ENCODE measurements around the gene ASPDH. TPM values are rescaled to one million over a fixed set of nuclear protein-coding genes. Genes with fewer than 3 reads are reported as not detected.
A peak's percentile ranks its signal among the peaks of the same experiment; 100 is the strongest.

The ASPDH gene
- total RNA-seq = not detected

GRCh38 chr19:50513746-50514345 lies at the start of gene ASPDH:
Gene ASPDH (minus strand): TSS chr19:50513913. CDS start chr19:50513823, 90 bp downstream.
- intact Hi-C loops (cut with micrococcal nuclease) = loop anchor here (10.0 kb wide), 1 partner anchor 1191 kb away; no protein-coding TSS in a partner anchor
- peak within 1 kb of the TSS; percentile 39 for H3K27ac Mint-ChIP-seq
- peaks cover 29% of the 10 kb centered on the region for H3K27me3 Mint-ChIP-seq (ENCODE audit: low read depth)
- CTCF ChIA-PET = no interaction called here
- no peak for DNase-seq
- H3K9me3 Mint-ChIP-seq = no peaks in the 10 kb centered on the region
- peak within 1 kb of the TSS; percentile 27 for H3K4me3 Mint-ChIP-seq
- peaks cover under 1% of the 10 kb centered on the region for H3K36me3 Mint-ChIP-seq (ENCODE audit: low read depth)
- peaks cover 19% of the 10 kb centered on the region for H3K4me1 Mint-ChIP-seq (ENCODE audit: low read depth)

- DNase-seq = no peak
- intact Hi-C loops (cut with micrococcal nuclease) = no loop called here
- Mint-ChIP-seq H3K27me3 (ENCODE audit: low read depth) (peaks cover 51% of the 10 kb centered on the region), H3K9me3 (no peaks in the 10 kb centered on the region), H3K4me3 (no peak overlapping the region), H3K4me1 (ENCODE audit: low read depth) (peaks cover 18% of the 10 kb centered on the region), H3K36me3 (ENCODE audit: low read depth) (no peaks in the 10 kb centered on the region), H3K27ac (no peak overlapping the region)
- CTCF ChIA-PET = interaction anchor here (0.7 kb wide), 1 partner anchor 812 kb away, joined by 3 read pairs; no protein-coding TSS in a partner anchor
These were observed 49.3 kb upstream of the ASPDH start for GRCh38 chr19:50562996-50563395.

DNA sequence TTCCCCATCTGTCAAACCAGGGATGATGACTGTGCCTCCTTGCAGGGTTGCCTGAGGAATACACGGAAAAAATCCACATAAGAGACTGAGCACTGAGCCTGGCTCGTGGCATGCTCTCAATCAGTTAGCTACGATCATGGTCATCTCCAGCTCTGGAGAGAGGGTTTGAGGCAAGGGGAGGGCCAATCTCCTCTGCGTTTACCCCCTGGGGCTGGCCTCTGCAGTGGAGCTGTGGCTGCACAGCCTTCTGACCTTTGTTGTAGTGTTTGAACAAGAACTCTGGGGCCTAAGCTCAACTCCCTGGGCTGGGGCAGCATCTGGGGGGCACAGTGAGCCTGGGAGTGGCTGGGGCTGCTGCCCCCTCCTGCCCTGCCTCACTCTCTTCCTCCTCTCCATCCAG lies 48.6 kb upstream of the ASPDH start:
- peaks cover 18% of the 10 kb centered on the region for H3K4me1 Mint-ChIP-seq (ENCODE audit: low read depth)
- no peak overlapping the region for H3K27ac Mint-ChIP-seq
- peaks cover 56% of the 10 kb centered on the region for H3K27me3 Mint-ChIP-seq (ENCODE audit: low read depth)
- H3K4me3 Mint-ChIP-seq = no peak overlapping the region
- H3K36me3 Mint-ChIP-seq (ENCODE audit: low read depth) = no peaks in the 10 kb centered on the region
- CTCF ChIA-PET = interaction anchor here (0.7 kb wide), 1 partner anchor 812 kb away, joined by 3 read pairs; no protein-coding TSS in a partner anchor
- no peaks in the 10 kb centered on the region for H3K9me3 Mint-ChIP-seq
- intact Hi-C loops (cut with micrococcal nuclease) = no loop called here
- DNase-seq = no peak

DNA sequence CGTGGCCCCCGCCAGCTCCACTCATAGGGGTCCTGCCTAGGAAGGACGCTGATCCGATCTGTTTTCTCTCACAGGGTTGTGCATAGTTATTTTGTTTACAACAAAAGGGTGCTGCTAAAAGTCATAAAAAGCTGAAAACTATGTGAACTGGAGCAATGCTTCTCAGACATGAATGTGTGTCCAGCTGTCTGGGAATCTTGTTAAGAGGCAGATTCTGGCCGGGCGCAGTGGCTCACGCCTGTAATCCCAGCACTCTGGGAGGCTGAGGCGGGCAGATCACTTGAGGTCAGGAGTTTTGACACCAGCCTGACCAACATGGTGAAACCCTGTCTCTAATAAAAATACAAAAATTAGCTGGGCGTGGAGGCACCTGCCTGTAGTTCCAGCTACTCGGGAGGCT lies 45.9 kb upstream of the ASPDH start:
- no peak overlapping the region for H3K27ac Mint-ChIP-seq
- H3K4me3 Mint-ChIP-seq = no peak overlapping the region
- intact Hi-C loops (cut with micrococcal nuclease) = no loop called here
- H3K36me3 Mint-ChIP-seq (ENCODE audit: low read depth) = no peaks in the 10 kb centered on the region
- CTCF ChIA-PET = interaction anchor here (0.6 kb wide), 1 partner anchor 1352 kb away, joined by 5 read pairs; no protein-coding TSS in a partner anchor
- H3K27me3 Mint-ChIP-seq (ENCODE audit: low read depth) = peaks cover 55% of the 10 kb centered on the region
- H3K9me3 Mint-ChIP-seq = no peaks in the 10 kb centered on the region
- DNase-seq = no peak
- peaks cover 4% of the 10 kb centered on the region for H3K4me1 Mint-ChIP-seq (ENCODE audit: low read depth)

GRCh38 chr19:50558449-50558848 lies 44.7 kb upstream of the ASPDH start:
- CTCF ChIA-PET = interaction anchor here (1.4 to 5.6 kb wide), 3 partner anchors 11 to 363 kb away, joined by 3 to 44 read pairs (median 8); no protein-coding TSS in a partner anchor
- H3K9me3 Mint-ChIP-seq = no peaks in the 10 kb centered on the region
- intact Hi-C loops (cut with micrococcal nuclease) = no loop called here
- H3K4me1 Mint-ChIP-seq (ENCODE audit: low read depth) = peaks cover 4% of the 10 kb centered on the region
- no peak overlapping the region for H3K4me3 Mint-ChIP-seq
- H3K27me3 Mint-ChIP-seq (ENCODE audit: low read depth) = peaks cover 52% of the 10 kb centered on the region
- DNase-seq = no peak
- H3K27ac Mint-ChIP-seq = no peak overlapping the region
- H3K36me3 Mint-ChIP-seq (ENCODE audit: low read depth) = no peaks in the 10 kb centered on the region

DNA sequence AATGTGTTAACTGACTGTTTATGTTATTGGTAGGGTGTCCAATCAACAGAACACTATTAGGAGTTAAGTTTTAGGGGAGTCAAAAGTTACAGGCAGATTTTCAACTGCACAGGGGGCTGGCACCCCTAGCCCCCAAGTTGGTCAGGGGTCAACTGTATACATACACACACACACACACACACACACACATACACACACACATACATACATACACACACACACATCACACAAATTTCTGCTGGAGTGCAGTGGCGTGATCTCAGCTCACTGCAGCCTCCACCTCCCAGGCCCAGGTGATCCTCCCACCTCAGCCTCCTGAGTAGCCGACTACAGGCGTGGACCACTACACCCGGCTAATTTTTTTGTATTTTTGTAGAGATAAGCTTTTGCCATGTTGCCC lies 44.3 kb upstream of the ASPDH start:
- CTCF ChIA-PET = interaction anchor here (0.7 to 5.6 kb wide), 4 partner anchors 11 to 364 kb away, joined by 3 to 44 read pairs (median 6); no protein-coding TSS in a partner anchor
- DNase-seq = no peak
- intact Hi-C loops (cut with micrococcal nuclease) = no loop called here

DNA sequence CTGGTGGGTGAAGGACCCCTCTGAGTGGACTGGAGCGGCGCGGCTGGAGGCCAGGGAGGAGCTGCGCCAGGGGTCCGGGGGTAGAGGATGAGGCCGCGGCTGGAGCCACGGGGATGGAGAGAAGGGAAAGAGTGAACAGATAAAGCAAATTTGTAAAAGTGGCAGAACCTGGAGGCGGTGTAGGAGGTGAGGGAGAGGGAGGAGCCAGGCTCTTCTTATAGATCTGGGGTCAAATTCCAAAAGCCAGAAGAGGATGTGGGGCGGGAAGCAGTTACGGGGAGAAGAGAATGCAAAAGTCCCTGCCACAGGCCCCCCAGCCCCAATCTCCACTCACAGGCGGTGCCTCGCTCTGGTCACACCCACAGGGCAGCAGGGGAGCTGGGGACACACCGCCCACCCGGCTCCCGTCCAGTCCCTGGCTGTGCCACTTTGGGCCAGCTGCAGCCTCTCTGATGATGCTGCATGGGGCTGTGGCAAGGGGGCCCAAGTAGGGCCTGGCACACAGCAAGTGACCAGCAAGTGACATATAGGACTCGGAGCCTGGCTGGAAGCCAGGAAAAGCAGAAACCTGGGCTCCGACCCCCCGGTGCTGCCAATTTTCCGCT lies 43.4 kb upstream of the ASPDH start:
- Mint-ChIP-seq H3K4me1 (ENCODE audit: low read depth) (peaks cover 7% of the 10 kb centered on the region), H3K4me3 (no peak overlapping the region), H3K27me3 (ENCODE audit: low read depth) (peaks cover 55% of the 10 kb centered on the region), H3K36me3 (ENCODE audit: low read depth) (no peaks in the 10 kb centered on the region), H3K9me3 (no peaks in the 10 kb centered on the region), H3K27ac (no peak overlapping the region)
- intact Hi-C loops (cut with micrococcal nuclease) = no loop called here
- DNase-seq = peak; percentile 1
- CTCF ChIA-PET = interaction anchor here (0.7 to 5.6 kb wide), 14 partner anchors 8 to 494 kb away, joined by 3 to 44 read pairs (median 4); no protein-coding TSS in a partner anchor

More for the DNA sequence above, 44.3 kb upstream of the ASPDH start:
- Mint-ChIP-seq H3K9me3 (no peaks in the 10 kb centered on the region), H3K4me3 (no peak overlapping the region), H3K27ac (no peak overlapping the region), H3K4me1 (ENCODE audit: low read depth) (peaks cover 4% of the 10 kb centered on the region), H3K27me3 (ENCODE audit: low read depth) (peaks cover 52% of the 10 kb centered on the region), H3K36me3 (ENCODE audit: low read depth) (no peaks in the 10 kb centered on the region)

DNA sequence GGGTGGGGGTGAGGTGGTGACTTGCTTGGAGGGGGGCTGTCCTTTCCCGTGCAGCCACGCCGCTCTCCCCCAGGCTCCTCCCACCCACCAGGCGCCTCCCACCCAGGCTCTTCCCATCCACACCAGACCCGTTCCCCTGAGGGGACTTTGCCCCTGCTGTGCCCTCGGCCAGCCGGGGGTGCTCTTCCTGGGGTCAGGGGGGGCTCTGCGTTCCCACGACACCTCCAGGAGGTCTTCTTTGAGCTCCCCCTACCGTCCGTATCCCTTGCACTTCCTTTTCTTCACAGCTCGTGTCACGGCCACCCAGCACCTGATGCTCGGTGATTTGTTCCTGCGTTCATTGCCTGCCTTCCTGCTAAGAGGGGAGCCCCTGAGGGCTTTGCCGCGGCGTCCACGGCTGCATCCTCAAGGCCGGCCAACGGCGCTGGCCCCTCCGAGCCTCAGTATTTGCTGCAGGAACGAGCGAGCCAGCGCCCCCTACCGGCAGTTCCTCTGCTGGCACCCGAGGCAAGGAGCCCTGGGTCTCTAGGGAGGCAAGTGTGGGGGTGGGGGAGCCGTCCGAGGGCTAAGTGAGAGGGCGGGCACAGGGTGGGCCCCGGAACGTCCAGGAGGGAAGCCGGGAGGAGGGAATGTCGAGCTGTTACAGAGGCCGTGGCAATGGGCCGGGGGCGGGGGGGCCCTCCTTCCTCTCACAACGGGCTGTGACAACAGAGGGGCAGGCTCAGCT lies 42.7 kb upstream of the ASPDH start:
- peak overlapping the region; percentile 84 for H3K4me3 Mint-ChIP-seq
- intact Hi-C loops (cut with micrococcal nuclease) = loop anchor here (1.0 kb wide), 2 partner anchors 19 to 199 kb away; no protein-coding TSS in a partner anchor
- peak; percentile 88 for DNase-seq
- no peaks in the 10 kb centered on the region for H3K36me3 Mint-ChIP-seq (ENCODE audit: low read depth)
- H3K27ac Mint-ChIP-seq = no peak overlapping the region
- no peaks in the 10 kb centered on the region for H3K9me3 Mint-ChIP-seq
- peaks cover 9% of the 10 kb centered on the region for H3K4me1 Mint-ChIP-seq (ENCODE audit: low read depth)
- H3K27me3 Mint-ChIP-seq (ENCODE audit: low read depth) = peaks cover 57% of the 10 kb centered on the region
- CTCF ChIA-PET = interaction anchor here (0.6 to 5.6 kb wide), 30 partner anchors 8 to 555 kb away, joined by 3 to 44 read pairs (median 3); no protein-coding TSS in a partner anchor

- intact Hi-C loops (cut with micrococcal nuclease) = loop anchor here (1.0 kb wide), 2 partner anchors 18 to 198 kb away; no protein-coding TSS in a partner anchor
- Mint-ChIP-seq H3K4me1 (ENCODE audit: low read depth) (peaks cover 9% of the 10 kb centered on the region), H3K27me3 (ENCODE audit: low read depth) (peaks cover 57% of the 10 kb centered on the region), H3K27ac (no peak overlapping the region), H3K4me3 (peak overlapping the region; percentile 12), H3K36me3 (ENCODE audit: low read depth) (no peaks in the 10 kb centered on the region), H3K9me3 (no peaks in the 10 kb centered on the region)
- no peak for DNase-seq
- CTCF ChIA-PET = interaction anchor here (0.6 to 5.6 kb wide), 28 partner anchors 8 to 554 kb away, joined by 3 to 44 read pairs (median 3); no protein-coding TSS in a partner anchor
These were observed 42.0 kb upstream of the ASPDH start for GRCh38 chr19:50555450-50556281.

DNA sequence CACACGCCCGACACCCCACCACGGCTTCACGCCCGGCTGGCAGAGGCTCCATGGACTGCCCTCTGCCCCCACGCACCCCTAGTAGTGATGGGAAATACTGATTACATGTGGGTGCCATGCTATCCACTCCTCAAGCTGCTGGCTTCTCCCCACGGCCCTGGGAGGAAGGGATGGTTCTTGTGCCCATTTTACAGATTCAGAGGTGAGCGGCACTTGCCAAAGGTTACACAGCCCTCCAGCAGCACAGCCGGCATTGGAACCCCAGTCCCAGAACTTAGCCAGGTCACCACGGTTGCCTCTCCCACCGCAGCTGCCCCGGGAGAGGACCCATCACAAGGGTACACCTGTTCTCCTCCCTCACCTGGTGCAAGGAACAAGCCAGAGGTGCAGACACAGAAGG lies 41.3 kb upstream of the ASPDH start:
- peaks cover 9% of the 10 kb centered on the region for H3K4me1 Mint-ChIP-seq (ENCODE audit: low read depth)
- intact Hi-C loops (cut with micrococcal nuclease) = no loop called here
- H3K4me3 Mint-ChIP-seq = no peak overlapping the region
- H3K9me3 Mint-ChIP-seq = no peaks in the 10 kb centered on the region
- H3K27me3 Mint-ChIP-seq (ENCODE audit: low read depth) = peaks cover 64% of the 10 kb centered on the region
- CTCF ChIA-PET = interaction anchor here (1.0 to 5.6 kb wide), 2 partner anchors 16 to 32 kb away, joined by 3 to 44 read pairs; no protein-coding TSS in a partner anchor
- no peaks in the 10 kb centered on the region for H3K36me3 Mint-ChIP-seq (ENCODE audit: low read depth)
- no peak overlapping the region for H3K27ac Mint-ChIP-seq
- no peak for DNase-seq

DNA sequence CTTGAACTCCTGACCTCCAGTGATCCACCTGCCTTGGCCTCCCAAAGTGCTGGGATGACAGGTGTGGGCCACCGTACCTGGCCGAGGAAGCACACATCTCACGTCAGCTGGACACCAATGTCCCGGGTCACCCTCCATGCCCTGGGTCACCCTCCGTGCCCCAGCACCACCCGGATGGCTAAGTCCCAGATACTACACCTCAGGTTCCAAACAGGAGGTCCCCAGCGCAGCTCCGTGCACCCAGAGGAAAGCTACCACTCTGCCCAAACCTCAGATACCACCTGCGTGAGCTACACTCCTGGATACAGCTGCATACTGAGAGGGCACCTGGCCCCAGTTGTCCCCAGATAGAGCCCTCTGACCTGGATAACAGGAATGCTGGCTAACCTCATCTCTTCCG lies 40.5 kb upstream of the ASPDH start:
- H3K27ac Mint-ChIP-seq = no peak overlapping the region
- intact Hi-C loops (cut with micrococcal nuclease) = no loop called here
- CTCF ChIA-PET = interaction anchor here (0.6 to 5.6 kb wide), 3 partner anchors 16 to 52 kb away, joined by 3 to 44 read pairs (median 3); no protein-coding TSS in a partner anchor
- peaks cover 9% of the 10 kb centered on the region for H3K4me1 Mint-ChIP-seq (ENCODE audit: low read depth)
- H3K4me3 Mint-ChIP-seq = no peak overlapping the region
- no peak for DNase-seq
- H3K36me3 Mint-ChIP-seq (ENCODE audit: low read depth) = no peaks in the 10 kb centered on the region
- peaks cover 67% of the 10 kb centered on the region for H3K27me3 Mint-ChIP-seq (ENCODE audit: low read depth)
- H3K9me3 Mint-ChIP-seq = no peaks in the 10 kb centered on the region

Measured in activated naive CD4-positive, alpha-beta T cell treated with anti-CD3 and anti-CD28 coated beads for 36 hours (primary cell).